NCI-H2227 treated with DMSO at 0.1 percent for 48 hours (cell line): ENCODE measurements around the gene MACROD2.

ENCODE experiments used
- DNase-seq: peaks from one replicate; lab custom pipeline; 2025; lab: John Stamatoyannopoulos, UW

The MACROD2 gene

DNA sequence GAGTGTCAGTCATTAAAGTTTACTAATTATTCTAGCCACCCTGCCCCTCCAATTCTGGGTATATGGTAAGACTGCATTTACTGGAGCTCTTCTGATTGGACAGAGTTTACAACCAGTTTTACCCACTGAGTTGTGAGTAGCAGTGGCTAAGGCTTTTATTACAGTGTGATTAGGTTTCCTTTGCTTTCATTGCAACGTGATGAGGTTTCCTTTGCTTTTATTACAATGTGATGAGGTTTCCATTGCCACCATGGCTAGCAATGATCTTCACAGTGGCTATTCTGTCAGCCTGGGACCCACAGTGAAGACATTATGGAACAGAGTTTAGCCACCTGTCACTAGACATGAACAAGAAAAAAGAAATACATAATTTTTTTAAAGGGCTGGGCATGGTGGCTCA lies 1052.3 kb downstream of the MACROD2 start:
- DNase-seq = no peak

DNA sequence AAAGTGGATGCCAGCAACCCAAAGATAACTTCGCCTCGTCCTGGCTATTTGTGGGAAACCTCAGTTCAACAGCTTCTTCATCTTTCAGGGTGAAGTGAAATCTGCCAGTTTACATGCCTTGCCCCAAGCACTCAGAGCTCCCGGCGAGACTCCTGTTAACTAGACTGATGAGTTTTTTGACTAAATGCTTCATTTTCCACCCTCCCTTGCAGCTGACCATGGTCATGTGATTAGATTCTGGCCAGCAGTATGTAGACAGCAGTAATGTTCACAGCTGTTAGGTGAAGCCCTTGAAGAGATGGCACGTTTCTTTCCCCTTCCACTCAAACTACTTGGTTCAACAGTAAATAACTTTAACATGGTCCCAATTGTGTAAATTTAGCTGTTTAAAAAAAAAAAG lies 1060.9 kb downstream of the MACROD2 start:
- DNase-seq = no peak

DNA sequence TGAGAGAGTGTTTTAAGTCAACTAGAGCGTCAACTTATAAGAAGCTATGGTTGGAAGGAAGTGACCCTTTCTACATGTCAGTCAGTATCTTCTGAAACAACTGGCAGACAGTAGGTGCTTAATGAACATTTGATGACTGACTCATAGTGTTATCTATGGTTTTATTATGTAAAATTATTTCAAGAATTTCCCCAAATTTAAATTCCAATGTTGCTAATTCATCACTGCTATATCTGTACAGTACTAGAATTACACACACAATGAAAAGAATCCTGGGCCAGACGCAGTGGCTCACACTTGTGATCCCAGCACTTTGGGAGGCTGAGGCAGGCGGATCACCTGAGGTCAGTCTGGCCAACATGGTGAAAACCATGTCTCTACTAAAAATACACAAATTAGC lies 1063.5 kb downstream of the MACROD2 start:
- DNase-seq = no peak

DNA sequence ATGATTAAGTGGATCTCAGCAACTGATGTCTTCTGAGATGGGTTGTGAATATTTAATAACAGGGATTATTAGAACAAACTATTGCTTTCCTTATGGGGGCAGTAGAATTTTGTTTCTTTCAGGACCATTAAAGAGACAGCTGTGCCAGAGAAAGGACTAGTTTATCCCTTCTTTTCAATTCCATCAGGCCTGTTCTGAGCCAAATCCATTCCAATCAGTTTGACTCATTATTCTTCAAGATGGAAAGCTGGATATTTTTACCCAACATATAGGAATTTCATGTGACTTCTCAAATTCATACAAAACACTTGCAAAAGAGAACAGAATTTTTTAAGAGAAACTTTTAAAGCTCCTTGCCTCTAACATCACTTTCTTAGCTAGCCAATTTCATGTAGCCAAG lies 1064.1 kb downstream of the MACROD2 start:
- no peak for DNase-seq

DNA sequence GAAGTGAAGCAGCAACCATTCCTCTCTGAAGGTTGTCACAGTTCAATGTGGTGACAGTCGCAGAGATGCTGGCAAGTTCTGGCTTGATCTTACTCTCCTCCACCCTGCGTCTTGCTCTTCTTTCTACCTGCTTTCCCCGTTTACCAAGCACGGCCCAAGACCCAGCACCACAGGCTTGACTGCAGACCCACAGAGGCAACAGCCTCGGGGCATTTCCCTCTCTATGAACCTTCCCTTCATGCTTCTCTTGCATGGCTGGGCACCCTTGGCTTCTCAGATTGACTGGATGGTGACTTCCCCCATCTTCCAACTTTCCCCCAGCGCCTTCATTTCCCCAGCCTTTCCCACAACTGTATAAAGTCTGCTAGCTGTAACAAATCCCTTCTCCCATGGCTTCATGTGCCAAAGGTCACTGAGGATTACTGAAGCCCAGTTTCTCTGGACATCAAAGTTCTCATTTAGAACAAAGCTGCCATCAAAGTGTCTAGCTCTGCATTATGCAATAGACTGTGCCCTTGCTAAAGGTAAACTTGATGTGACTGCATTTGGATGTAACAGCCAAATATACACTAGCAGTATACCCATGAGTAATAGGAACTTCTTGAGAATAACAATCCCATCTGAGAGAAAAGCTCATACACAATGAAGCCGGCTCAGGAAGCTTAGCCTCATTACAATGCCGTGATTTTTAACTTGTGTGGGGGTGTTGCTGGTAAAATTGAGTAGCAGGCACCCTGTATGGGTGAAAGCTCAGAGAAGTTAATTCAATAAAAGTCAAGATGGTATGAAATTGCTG lies 1065.1 kb downstream of the MACROD2 start:
- no peak for DNase-seq

DNA sequence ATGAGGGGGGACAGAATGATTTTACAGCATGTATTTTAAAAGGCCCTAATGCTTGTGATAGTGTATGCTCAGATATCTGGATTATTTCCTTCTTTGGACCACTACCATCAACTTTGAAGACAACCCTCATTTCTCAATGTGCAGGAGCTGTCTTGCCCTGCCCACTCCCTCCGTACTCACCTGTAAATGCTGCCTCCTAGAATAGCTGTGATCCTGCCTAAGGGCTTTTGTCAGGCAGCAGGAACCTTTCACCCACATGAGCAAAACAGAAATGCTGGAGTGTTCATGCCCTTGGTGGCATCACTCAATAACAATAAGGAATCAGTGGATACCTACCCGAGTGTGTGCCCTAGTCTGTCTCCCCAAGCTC lies 1065.7 kb downstream of the MACROD2 start:
- DNase-seq = no peak

DNA sequence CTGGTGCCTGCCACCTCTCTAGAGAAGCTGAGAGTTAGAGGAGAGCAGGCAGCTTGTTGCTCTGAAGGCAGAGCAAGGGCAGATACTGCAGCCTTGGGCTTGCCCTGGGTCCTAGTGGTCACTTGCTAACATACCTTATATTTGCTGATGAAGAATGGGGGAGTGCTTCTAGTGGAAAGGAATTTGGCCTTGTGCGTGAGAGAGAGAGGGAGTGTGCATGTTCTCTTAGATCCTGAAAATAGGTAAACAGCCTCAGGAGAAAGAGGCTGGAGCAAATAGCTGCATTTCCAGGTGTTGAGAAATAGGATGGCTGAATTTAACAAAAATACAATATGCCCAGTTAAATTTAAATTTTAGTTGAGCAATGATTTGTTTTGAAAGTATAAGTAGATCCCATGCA lies 1066.6 kb downstream of the MACROD2 start:
- no peak for DNase-seq

DNA sequence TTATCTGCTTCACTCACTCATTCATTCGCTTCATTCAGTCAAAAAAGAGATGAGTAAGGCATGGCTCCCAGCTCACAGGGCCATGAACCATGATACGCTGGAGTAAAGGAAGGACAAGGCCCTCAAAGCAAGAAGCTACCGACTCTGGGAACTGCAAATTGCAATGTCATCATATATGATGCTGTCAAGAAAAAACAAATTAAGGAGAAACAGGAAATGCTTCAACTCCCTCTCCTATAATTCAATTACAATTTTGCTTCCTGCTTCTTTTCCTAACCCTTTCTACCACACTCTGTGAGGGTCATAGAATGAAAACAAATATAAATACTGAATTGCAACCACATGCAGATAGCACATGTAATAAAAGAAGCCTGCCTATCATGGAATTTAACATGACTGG lies 1067.8 kb downstream of the MACROD2 start:
- DNase-seq = no peak

DNA sequence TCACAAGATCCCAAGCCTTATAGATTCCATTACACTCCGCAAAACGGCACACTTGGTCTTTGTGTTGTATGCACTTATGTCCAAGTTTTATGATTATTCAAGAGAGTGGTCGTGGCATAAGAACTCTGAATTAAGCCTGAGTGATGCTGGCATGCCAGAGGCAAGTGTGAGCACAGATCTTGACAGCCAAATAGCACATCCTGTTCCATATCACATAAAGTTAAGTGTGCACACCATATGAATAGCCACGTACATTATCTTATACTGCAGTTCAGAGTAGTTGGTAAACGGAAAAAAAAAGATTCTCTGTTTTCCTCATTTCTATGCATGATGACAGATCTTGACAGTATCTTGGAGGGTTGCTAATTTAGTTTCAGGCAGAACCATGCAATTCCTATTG lies 1069.4 kb downstream of the MACROD2 start:
- no peak for DNase-seq

DNA sequence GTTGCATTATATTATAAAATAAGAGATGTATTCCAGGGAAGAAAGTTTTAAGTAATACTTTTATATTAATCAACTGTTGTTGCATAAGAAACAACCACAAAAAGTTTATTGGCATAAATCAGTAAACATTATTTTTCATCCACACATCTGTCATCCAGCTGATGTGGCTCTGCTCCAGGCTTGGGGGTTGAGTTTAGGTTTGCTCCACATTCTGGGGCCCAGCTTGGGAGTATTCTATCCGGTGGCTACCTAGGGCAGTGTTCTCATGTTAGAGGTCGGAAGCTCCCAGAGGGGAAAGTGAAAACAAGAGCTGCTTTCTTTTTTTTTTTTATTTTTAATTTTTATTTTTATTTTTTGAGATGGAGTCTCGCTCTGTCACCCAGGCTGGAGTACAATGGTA lies 1070.5 kb downstream of the MACROD2 start:
- no peak for DNase-seq

DNA sequence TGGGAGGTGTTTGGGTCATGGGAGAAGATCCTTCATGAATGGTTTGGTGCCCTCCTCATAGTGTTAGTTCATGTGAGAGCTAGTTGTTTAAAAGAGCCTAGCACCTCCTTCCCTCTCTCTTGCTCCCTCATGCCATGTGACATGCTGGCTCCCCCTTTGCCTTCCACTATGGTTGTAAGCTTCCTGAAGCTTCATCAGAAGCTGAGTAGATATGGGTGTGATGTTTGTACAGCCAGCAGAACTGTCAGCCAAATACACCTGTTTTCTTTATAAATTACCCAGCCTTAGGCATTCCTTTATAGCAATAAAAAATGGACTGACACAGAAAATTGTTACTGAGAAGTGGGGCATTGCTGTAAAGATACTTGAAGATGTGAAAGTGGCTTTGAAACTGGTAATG lies 1073.2 kb downstream of the MACROD2 start:
- DNase-seq = no peak

DNA sequence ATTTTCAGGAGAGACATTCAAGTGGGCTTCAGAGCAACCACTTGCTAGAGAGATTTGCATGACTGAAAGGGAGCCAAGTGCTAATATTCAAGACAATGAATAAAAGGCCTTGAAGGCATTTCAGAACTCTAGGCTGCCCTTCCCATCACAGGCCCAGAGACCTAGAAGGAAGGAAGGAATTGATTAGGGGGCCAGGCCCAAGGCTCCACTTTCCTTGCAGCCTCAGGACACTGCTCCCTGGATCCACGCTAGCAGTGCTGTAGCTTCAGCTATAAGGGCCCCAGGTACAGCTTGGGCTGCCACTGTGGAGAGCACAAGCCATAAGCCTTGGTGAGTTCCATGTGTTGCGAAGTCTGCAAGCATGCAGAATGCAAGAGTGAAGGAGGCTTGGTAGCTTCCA lies 1074.0 kb downstream of the MACROD2 start:
- no peak for DNase-seq

DNA sequence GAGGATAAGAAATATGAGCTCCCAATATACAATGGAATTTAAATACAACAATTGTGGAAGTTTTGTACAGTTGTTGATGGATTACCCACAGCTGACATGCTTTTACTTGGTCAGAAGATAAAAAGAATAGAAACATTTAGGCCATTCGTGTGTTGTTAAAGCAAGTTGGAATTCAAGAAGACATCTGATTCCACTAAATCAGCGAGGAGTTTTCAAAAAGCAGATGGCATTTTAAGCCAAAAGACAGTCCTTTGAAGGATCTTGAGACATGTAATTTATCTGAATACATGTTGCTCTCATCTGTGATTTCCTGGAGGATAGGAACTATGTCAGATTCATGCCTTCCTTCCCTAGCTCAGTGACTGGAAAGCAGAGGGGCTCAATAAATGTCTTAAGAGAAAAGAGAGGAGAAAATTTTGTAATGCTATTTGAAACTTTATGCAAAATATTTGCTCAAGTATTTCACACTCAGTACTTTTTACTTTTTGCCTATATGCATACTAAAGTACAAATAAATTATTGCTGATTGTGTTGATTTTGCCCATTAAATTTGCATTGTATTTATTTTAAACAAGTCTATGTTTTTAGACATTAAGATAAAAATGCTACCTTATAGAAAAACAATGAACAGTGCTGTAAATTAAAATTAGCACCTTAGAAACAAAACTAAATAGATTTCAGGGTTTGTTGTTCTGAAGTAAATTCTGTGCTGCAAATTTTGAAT lies 1075.9 kb downstream of the MACROD2 start:
- DNase-seq = no peak

DNA sequence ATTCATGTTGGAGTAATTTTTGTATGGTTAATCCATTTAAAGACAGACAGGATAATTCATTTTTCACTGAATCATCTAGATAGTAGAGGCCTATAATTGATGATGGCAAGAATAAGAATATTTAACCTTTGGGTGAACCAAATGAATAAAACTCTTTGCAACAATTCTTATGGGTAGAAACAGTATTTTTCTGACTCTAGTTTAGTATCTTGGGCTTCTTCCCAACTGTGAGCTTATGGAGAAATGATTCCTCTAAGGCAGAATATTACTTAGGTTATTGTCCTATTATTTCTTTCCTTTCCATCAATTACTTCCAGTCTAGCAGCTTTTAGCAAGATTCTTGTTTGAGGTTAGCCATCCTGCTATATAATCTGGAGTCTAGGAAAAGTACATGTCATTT lies 1077.0 kb downstream of the MACROD2 start:
- DNase-seq = no peak

DNA sequence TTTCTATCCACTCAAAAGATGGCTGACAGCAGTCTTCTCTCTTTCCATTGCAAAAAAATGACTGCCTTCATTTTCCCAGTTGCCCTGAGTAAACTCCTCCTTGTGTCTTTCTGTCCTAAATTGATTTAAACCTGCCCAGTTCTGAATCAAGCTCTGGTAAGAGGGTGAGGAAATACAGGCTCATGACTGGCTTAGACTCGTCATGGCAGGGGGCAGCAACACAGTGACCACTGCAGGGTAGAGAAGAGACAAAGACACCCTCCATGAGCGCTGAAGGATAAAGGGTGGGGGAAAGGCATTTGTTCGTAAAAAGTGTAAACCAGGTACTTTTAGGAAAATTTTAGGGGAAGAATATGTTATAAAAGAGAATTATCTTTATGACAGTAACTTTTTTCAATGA lies 1080.3 kb downstream of the MACROD2 start:
- DNase-seq = no peak

DNA sequence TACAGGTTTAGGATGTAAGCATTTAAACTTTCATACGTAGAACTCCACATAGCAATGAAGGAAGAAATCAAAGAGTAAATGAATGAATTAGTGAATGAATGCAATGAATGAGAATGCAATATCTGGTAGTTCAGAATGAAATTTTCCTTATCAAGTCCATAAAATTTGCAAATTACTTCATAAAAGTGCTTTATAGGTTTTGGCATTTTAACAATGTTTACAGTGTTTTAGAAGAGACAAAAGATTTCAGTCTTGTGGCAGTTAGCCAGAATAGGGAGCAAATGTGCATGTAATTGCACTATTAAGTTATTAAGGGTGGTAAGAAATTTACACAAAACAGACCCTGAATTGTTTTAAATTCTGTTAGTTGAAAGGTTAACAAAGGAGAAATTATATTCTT lies 1081.5 kb downstream of the MACROD2 start:
- no peak for DNase-seq

DNA sequence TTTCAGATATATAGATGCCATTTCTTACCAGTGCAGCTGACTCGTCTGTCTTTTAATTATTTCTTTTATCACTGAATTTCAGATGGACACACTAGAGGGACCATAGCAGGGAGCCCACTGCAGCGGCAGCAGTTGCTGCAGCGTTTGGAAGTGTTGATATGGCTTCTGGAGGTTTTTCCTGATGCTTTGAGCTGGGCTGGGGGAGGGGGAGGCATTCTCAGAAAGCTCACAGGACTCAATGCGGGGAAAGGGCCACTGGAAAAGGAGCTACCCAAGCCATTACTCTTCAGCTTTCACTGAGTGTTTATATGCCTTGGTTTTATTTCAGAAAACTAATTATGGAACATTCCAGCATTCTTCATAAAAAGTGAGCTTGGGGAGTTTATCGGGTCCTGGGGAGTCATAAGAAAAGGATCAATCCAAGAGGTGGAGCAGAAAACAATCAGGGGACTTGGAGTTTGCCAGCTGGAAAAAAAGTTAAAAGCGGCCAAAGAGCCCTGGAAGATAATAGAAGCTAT lies 1082.5 kb downstream of the MACROD2 start:
- DNase-seq = no peak

DNA sequence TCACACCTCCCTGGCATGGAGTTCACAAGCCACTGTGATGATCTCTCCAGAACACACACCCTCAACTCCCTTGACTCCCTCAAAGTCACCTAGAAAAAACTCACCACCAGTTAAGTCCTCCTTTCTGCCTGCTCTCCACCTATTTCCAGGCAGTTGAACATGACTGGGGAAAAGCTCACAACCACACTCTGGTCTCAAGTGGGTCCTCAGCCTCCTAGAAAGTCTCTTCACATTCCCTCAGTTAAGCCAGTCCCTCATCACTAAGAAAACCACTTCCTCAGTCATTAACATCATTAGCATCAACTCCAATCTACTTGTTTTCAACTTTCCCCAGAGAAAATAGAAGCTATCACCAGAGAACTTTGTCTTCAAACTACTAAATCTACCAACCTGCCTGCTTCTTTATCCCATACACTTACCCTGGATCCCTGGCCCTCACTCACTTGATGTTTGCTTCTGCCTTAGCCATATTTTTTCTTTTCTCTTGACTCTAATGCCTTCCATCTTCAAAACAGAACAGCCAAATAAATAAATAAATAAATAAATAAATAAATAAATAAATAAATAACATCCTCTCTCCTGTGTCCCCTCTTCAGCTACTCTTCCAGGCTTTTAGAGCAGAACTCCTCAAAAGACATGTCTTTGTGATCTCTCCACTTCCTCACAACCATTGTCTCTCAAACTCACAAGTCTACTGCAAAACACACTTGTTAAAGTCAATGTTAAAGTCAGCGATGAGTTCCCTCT lies 1084.5 kb downstream of the MACROD2 start:
- DNase-seq = no peak

DNA sequence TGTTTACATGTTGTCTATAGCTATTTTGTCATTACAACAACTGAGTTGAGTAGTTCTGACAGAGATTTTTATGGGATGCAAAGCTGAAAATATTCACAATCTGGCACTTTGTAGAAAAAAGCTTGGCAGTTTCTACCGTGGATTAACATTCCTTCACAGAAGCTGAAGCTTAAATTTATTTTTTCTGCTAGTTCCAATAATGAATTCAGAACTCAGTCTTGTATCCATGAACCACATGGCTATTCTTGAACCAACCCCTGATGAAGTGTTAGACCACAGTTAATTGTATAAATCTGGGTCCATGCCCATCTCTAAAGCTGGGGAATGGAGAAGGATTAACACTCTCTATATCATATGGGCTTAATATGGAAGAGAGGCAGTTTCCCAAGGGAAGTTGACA lies 1085.9 kb downstream of the MACROD2 start:
- no peak for DNase-seq

DNA sequence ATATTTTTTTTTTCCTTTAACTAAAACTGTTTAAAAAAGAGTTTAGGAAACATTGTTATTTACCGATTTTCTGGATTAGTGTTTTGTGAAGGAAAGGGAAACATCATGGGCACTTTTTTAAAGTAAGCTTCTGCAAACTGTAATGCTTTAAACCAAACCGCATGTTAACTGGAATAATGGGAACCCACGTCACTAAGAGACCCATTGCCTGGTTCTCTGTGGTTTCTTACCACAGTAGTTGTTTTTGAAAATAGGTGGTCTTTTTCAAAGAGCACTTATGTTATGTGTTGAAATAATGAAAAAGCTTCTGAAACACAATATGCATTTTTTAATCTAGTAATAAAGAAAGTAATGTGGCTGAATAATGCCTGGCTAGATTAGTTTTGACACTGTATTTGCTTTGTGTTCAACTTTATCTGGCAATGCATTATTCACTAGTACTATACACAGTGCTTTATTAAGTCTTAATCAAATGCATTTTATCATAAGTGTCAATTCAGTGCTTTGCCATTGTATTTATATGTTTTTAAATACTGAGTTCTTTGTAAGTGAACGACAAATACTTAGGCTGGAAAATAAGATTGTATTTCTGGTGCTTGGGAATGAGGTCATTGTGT lies 1096.2 kb downstream of the MACROD2 start:
- no peak for DNase-seq

DNA sequence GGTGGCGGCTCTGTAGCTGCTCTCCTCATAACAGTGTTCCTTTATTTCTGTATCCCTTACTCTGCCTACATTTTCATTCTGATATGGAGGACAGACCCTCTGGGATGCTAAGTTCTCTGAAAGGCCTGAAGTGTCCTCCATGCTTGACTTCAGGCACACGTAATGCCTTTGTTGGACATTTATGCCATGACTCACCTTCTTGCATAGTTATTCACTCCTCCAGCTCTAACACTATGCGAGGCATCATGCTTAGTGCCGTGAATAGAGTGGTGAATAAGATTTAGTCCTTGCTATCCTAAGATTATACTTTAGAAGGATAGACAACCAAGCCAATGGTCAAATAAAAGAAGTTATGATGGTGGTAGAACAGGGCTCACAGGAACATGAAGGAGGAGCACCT lies 1103.0 kb downstream of the MACROD2 start:
- no peak for DNase-seq

DNA sequence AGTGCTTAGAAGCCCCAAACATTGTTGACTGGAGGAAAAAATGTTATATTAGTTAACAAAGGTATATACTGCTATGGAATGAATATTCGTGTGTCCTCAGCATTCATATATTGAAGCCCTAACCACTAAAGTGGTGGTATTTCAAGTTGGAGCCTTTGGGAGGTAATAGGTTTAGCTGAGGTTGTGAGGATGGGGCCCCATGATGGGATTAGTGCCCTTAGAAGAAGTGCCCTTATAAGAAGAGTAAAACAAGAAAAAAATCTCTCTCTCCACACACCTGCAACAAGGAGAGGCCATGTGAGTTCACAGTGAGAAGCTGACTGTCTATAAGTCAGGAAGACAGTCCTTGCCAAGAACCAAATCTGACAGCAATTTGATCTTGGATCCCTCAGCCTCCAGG lies 1103.8 kb downstream of the MACROD2 start:
- no peak for DNase-seq
